ENCODE data around the gene PDSS1.
"Not testable (repeated sequence)": the region's sequence is repeated elsewhere in the genome, so short reads cannot be mapped to it uniquely, and the experiment has no call there.

Gene PDSS1

DNA sequence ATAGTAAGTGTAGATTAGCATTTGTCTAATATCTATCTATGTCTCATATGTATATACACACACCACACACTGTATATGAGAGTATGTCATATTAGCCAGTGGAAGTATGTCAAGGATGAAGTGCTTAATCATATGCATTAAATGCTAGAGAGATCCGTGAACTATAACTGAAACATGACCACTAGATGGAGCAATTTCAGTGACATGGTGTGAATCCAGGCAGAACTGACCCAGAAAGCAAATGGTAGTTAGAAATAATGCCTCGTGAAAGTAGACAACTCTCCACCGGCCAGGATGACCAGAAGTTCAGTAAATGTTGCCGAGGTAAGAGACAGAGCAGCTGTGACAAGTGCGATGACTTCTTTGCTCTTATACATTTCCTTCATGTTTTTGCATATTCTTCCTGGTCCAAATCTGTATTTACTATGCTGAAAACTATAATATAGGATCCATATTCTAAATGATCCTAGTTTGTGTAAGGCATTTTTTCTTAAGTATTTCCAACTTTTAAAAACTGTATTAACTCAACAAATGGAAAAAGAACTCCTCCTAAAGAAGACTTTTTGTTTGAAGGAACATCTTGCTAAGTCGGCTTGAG lies 12.7 kb upstream of the PDSS1 start:
- peak; percentile 15 for DNase-seq (ENCODE audit: low spot score)
- not testable (repeated sequence) for H3K36me3 Mint-ChIP-seq (ENCODE audit: low read depth); H3K27ac Mint-ChIP-seq; H3K9me3 Mint-ChIP-seq
- Mint-ChIP-seq H3K27me3 (ENCODE audit: low read depth) (peaks cover 11% of the 10 kb centered on the region), H3K4me3 (peak overlapping the region; percentile 34), H3K4me1 (ENCODE audit: low read depth) (peaks cover 21% of the 10 kb centered on the region)

DNA sequence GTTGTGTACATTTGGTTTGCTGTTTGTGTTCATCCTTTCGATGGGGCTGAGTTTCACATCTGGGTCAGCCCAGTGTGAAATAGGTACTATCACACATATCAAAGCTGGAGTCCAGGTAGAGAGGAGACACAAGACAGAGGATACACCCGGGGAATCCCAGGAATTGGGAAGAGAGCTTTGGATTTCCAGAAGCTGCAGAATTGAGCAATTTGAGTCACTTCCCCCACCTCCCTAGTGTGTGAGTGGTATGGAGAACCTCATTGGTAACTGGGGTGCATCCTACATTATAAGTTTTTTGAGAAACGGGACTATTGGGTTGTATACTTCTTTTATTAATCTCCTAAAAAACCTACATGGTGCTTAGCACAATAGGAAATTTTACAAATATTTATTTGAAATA lies 12.1 kb upstream of the PDSS1 start:
- Mint-ChIP-seq H3K9me3 (no peaks in the 10 kb centered on the region), H3K4me1 (ENCODE audit: low read depth) (peaks cover 21% of the 10 kb centered on the region), H3K27me3 (ENCODE audit: low read depth) (peaks cover 11% of the 10 kb centered on the region), H3K36me3 (ENCODE audit: low read depth) (no peaks in the 10 kb centered on the region), H3K4me3 (no peak overlapping the region), H3K27ac (no peak overlapping the region)
- DNase-seq (ENCODE audit: low spot score) = no peak

DNA sequence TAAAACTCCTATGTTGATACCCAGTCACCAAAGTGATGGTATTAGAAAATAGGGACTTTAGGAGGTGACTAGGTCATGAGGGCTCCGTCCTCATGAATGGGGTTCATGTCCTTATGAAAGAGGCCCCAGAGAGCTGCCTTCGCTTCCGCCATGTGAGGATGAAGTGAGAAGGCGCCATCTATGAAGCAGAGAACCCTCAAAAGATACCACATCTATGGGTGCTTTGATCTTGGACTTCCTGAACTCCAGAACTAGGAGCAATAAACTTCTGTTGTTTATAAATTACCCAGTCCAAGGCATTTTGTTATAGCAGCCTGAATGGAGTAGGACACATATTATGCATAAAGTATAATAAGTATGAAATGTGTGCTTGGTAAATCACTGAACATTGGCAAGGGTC lies 8.1 kb upstream of the PDSS1 start:
- H3K27ac Mint-ChIP-seq = no peak overlapping the region
- no peak for DNase-seq (ENCODE audit: low spot score)
- peaks cover 8% of the 10 kb centered on the region for H3K27me3 Mint-ChIP-seq (ENCODE audit: low read depth)
- H3K4me3 Mint-ChIP-seq = no peak overlapping the region
- peaks cover 16% of the 10 kb centered on the region for H3K4me1 Mint-ChIP-seq (ENCODE audit: low read depth)
- no peaks in the 10 kb centered on the region for H3K36me3 Mint-ChIP-seq (ENCODE audit: low read depth)
- no peaks in the 10 kb centered on the region for H3K9me3 Mint-ChIP-seq

DNA sequence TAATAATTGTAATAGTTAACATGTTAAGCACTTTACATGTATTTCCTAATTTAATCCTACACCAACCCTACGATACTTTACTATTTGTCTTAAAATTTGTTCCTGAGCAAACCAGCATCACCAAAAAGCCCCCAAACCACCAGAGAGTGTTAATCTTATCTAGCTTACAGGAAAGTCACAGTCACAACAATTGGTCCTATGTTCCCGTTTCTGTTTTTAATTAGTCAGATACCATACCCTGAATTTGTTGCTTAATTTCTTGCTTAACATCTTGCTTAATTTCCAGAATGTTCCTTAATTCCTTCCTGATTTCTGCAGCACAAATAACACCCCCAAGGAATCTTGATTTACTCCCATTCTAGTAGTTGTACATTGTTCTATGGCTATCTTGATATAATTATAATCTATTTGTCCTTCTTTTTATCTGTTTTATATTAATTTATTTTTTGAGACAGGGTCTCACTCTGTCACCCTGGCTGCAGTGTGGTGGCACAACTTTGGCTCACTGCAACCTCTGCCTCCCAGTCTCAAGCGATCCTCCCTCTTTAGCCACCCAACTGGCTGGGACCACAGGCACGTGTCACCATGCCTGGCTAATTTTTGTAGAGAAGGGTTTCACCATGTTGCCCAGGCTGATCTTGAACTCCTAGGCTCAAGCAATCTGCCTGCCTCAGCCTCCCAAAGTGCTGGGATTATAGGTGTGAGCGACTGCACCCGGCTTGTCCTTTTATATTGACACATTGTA lies 6.6 kb upstream of the PDSS1 start:
- Mint-ChIP-seq H3K36me3 (ENCODE audit: low read depth) (no peaks in the 10 kb centered on the region), H3K4me3 (no peak overlapping the region), H3K27ac (no peak overlapping the region), H3K27me3 (ENCODE audit: low read depth) (peaks cover 4% of the 10 kb centered on the region), H3K4me1 (ENCODE audit: low read depth) (peaks cover 6% of the 10 kb centered on the region), H3K9me3 (no peaks in the 10 kb centered on the region)
- no peak for DNase-seq (ENCODE audit: low spot score)

DNA sequence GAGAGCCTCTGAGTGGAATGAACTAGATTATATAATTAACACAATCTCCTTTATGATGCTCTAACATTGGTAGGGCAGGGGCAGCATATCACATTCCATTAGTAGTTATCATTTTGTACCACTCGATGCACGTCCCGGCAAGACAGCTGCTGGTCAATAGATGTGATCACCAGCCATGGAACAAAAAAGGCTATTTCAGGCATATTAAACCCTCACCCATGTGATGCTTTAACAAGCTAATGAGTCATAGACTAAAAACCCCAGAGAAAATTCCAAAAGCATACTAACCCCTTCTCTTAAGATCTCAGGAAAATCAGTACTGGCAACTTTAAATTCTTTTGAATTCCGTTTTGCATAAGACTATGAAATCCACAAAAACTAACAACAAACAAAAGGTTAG lies 3.0 kb upstream of the PDSS1 start:
- not testable (repeated sequence) for DNase-seq (ENCODE audit: low spot score); H3K36me3 Mint-ChIP-seq (ENCODE audit: low read depth); H3K27ac Mint-ChIP-seq; H3K27me3 Mint-ChIP-seq (ENCODE audit: low read depth); H3K4me3 Mint-ChIP-seq; H3K9me3 Mint-ChIP-seq
- H3K4me1 Mint-ChIP-seq (ENCODE audit: low read depth) = peaks cover 23% of the 10 kb centered on the region

DNA sequence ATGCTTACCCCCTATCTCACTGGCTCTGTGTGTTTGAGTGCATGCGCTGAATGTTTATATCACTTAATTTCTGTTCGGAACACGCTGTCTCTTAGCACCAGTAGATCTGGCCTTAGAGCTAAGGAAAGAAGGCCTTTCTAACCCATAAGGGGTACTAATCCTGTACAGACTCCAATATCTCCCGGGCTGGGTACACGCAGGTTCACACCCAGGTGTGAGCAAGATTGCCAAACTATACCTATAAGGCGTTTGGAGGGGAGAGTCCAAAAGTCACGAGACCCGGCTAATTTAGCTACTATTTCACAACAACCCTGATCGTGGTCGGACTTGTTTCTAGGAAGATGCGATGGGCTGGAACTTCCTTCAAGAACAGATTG lies 727 bp upstream of the PDSS1 start:
- no peak for DNase-seq (ENCODE audit: low spot score)
- no peaks in the 10 kb centered on the region for H3K27me3 Mint-ChIP-seq (ENCODE audit: low read depth)
- peaks cover 30% of the 10 kb centered on the region for H3K4me1 Mint-ChIP-seq (ENCODE audit: low read depth)
- no peaks in the 10 kb centered on the region for H3K9me3 Mint-ChIP-seq
- H3K4me3 Mint-ChIP-seq = peak overlapping the region; percentile 92
- peaks cover 17% of the 10 kb centered on the region for H3K36me3 Mint-ChIP-seq (ENCODE audit: low read depth)
- H3K27ac Mint-ChIP-seq = peak overlapping the region; percentile 92

DNA sequence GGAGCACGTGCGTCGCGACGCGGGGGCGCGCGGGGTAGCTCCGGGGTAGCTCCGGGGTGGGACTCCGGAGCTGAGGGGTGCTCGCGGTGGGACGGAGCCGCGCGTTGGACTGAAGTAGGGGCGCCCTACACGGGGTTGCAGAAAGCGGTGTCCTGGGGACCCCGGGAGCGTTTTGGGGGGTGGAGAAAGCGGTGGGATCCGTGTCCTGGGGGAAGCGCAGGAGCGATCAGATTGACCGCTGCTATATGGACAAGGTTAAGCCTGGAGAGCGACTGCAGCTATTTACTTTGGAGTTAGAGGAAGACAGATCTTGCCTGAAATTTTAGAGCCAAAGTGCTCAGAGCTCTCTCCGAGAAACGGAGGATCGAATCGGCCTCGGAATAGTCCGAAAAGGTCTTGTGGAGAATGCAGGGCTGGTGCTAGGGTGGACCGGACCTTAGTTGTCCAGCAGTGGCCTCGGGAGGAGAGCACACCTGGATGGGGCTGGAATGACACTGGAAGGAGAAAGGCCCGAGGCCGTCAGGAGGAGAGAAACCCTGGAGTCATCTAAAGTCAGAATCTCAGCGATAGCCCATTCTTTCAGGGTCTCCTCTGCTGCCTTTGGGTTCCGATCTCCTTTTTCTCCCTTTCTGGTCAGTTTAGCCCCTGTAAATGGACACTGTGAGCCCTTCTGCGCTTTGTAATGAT lies 564 bp downstream of the PDSS1 start:
- DNase-seq (ENCODE audit: low spot score) = no peak
- Mint-ChIP-seq H3K27ac (peak overlapping the region; percentile 85), H3K4me3 (peak overlapping the region; percentile 97), H3K36me3 (ENCODE audit: low read depth) (peaks cover 27% of the 10 kb centered on the region), H3K9me3 (no peaks in the 10 kb centered on the region), H3K4me1 (ENCODE audit: low read depth) (peaks cover 37% of the 10 kb centered on the region), H3K27me3 (ENCODE audit: low read depth) (no peaks in the 10 kb centered on the region)

DNA sequence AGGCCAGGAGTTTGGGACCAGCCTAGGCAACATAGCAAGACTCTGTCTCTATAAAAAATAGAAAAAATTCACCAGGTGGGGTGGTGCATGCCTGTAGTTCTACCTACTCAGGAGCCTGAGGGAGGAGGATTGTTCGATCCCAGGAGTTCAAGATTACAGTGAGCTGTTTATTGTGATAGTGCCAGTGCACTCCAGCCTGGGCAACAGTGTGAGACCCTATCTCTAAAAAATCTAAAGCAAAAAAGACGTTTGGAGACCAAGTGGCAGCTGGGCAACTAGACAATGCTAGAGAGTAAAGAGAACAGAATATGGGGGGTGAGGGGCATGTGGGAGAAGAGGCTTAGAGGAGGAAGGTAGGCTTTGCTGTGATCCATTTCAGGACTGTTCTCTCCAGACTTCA lies 1.4 kb downstream of the PDSS1 start:
- peak overlapping the region; percentile 53 for H3K27ac Mint-ChIP-seq
- H3K27me3 Mint-ChIP-seq (ENCODE audit: low read depth) = no peaks in the 10 kb centered on the region

DNA sequence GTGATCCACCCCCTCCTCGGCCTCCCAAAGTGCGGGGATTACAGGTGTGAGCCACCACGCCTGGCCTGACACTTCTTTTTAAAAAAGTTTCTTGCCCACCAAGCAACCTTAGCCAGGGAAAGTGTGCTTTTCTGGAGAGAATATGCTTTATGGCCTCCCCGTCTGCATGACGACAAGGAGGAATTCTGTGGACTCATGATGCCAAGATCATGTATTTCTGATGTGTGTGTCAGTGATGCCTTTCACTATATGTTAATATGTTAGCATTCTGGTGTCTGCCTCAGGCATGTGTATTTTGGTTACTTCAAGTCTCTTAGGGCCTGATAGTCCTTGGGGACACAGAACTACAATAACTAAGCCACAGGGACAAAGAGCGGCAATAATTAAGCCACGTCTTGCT lies 2.1 kb downstream of the PDSS1 start:
- Mint-ChIP-seq H3K27me3 (ENCODE audit: low read depth) (no peaks in the 10 kb centered on the region), H3K36me3 (ENCODE audit: low read depth) (peaks cover 35% of the 10 kb centered on the region), H3K4me3 (peak overlapping the region; percentile 42), H3K27ac (no peak overlapping the region), H3K4me1 (ENCODE audit: low read depth) (peaks cover 33% of the 10 kb centered on the region), H3K9me3 (no peaks in the 10 kb centered on the region)
- no peak for DNase-seq (ENCODE audit: low spot score)

More for the DNA sequence above, 1.4 kb downstream of the PDSS1 start:
- no peak for DNase-seq (ENCODE audit: low spot score)
- Mint-ChIP-seq H3K36me3 (ENCODE audit: low read depth) (peaks cover 31% of the 10 kb centered on the region), H3K9me3 (no peaks in the 10 kb centered on the region), H3K4me1 (ENCODE audit: low read depth) (peaks cover 33% of the 10 kb centered on the region), H3K4me3 (peak overlapping the region; percentile 97)

DNA sequence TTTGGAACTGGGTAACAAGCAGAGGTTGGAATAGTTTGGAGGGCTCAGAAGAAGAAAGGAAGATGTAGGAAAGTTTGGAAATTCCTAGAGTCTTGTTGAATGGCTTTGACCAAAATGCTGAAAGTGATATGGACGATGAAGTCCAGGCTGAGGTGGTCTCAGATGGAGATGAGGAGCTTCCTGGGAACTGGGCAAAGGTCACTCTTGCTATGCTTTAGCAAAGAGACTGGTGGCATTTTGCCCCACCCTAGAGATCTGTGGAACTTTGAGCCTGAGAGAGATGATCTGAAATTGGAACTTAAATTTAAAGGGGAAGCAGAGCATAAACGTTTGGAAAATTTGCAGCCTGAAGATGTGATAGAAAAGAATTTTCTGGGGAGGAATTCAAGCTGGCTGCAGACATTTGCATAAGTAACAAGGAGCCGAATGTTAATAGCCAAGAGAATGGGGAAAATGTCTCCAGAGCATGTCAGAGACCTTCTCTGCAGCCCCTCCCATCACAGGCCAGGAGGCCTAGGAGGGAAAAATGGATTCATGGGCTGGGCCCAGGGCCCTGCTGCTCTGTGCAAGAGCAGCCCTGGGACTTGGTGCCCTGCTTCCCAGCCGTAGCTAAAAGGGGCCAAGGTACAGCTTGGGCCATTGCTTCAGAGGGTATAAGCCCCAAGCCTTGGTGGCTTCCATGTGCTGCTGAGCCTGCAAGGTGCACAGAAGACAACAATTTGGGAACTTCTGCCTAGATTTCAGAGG lies 3.6 kb downstream of the PDSS1 start:
- peaks cover 36% of the 10 kb centered on the region for H3K4me1 Mint-ChIP-seq (ENCODE audit: low read depth)
- H3K27me3 Mint-ChIP-seq (ENCODE audit: low read depth) = no peaks in the 10 kb centered on the region
- no peak overlapping the region for H3K4me3 Mint-ChIP-seq
- H3K9me3 Mint-ChIP-seq = no peaks in the 10 kb centered on the region
- DNase-seq (ENCODE audit: low spot score) = no peak
- no peak overlapping the region for H3K27ac Mint-ChIP-seq
- H3K36me3 Mint-ChIP-seq (ENCODE audit: low read depth) = peaks cover 40% of the 10 kb centered on the region

DNA sequence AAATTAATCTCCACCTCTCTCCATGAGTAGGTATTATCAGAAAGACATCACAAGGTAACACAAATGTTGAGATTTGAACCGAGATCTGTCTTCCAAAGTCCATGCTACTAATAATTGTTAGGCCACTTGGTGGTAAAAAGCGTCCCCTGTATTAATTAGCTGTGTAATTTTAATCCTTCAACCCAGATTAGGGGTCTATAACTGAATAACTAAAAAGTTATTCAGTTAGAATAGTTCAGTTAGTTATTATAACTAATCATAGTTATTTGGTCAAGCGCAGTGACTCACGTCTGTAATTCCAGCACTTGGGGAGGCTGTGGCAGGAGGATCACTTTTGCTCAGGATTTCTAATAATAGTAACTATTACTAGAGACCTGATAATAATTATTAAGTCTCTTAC lies 5.6 kb downstream of the PDSS1 start:
- Mint-ChIP-seq H3K27ac (no peak overlapping the region), H3K4me3 (no peak overlapping the region), H3K36me3 (ENCODE audit: low read depth) (peaks cover 56% of the 10 kb centered on the region), H3K4me1 (ENCODE audit: low read depth) (peaks cover 37% of the 10 kb centered on the region), H3K9me3 (no peaks in the 10 kb centered on the region), H3K27me3 (ENCODE audit: low read depth) (no peaks in the 10 kb centered on the region)
- DNase-seq (ENCODE audit: low spot score) = no peak

DNA sequence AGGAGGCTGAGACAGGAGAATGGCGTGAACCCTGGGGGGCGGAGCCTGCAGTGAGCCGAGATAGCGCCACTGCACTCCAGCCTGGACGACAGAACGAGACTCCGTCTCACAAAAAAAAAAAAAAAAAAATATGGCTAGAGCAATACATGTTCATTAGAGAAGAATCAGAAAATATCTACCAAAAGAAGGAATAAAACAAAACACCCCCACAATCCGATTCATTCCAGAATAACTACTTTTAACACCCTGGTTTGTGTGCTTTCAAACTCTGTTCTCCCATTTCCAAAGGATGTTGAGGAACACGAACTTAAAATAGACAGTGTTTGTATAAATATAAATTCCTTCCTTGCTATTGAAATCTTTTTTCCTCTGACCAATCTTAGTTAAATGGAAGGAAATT lies 6.5 kb downstream of the PDSS1 start:
- Mint-ChIP-seq H3K4me3 (no peak overlapping the region), H3K4me1 (ENCODE audit: low read depth) (peaks cover 30% of the 10 kb centered on the region), H3K27ac (no peak overlapping the region), H3K36me3 (ENCODE audit: low read depth) (peaks cover 62% of the 10 kb centered on the region), H3K9me3 (no peaks in the 10 kb centered on the region), H3K27me3 (ENCODE audit: low read depth) (no peaks in the 10 kb centered on the region)
- DNase-seq (ENCODE audit: low spot score) = no peak

DNA sequence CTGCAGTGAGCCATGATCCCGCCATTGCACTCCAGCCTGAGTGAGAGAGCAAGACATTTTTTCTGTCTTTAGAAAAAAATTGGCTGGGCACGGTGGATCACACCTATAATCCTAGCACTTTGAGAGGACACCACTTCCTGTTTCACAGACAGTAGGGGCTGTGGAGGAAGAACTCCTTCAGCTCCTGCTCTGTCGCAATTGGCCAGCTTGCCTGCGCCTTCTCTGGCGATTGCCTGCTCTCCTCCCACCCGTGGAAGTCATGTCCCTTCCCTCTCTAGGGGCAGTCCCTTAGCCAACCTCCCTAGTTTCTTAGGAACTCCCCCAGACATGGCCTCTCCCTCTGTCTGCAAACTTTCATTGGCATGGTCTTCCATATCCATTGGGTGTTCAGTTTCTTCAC lies 8.7 kb downstream of the PDSS1 start:
- peaks cover 18% of the 10 kb centered on the region for H3K4me1 Mint-ChIP-seq (ENCODE audit: low read depth)
- peak overlapping the region; percentile 32 for H3K27ac Mint-ChIP-seq
- DNase-seq (ENCODE audit: low spot score) = no peak
- no peaks in the 10 kb centered on the region for H3K27me3 Mint-ChIP-seq (ENCODE audit: low read depth)
- H3K4me3 Mint-ChIP-seq = no peak overlapping the region
- peaks cover 55% of the 10 kb centered on the region for H3K36me3 Mint-ChIP-seq (ENCODE audit: low read depth)
- H3K9me3 Mint-ChIP-seq = no peaks in the 10 kb centered on the region

DNA sequence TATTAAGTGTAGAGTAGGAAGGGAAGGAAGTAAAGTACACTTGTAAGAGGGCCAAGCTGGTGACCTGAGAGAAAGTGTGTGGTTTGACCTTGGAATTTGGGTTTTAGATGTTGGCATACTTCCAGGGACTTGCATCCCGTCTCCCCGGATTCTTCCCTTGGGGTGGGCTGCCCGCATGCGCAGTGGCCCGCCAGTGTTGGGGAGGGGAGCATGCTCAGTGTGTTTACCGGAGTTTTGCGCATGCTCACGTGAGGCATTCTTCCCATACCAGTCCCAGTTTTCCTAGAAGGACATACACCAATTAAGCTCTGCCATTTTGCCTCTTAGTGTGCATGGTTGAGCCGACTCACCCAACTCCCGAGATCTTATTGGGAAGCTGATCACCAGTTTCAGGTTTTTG lies 9.4 kb downstream of the PDSS1 start:
- no peak overlapping the region for H3K4me3 Mint-ChIP-seq
- DNase-seq (ENCODE audit: low spot score) = no peak
- no peaks in the 10 kb centered on the region for H3K9me3 Mint-ChIP-seq
- H3K27me3 Mint-ChIP-seq (ENCODE audit: low read depth) = no peaks in the 10 kb centered on the region
- peaks cover 17% of the 10 kb centered on the region for H3K4me1 Mint-ChIP-seq (ENCODE audit: low read depth)
- H3K27ac Mint-ChIP-seq = no peak overlapping the region
- H3K36me3 Mint-ChIP-seq (ENCODE audit: low read depth) = peaks cover 53% of the 10 kb centered on the region
